AG04449 (cell line): ENCODE measurements around the gene CLDN6.

ENCODE experiments used
- CTCF ChIA-PET: fragments of 350-600 bp; formaldehyde crosslinking; extraction: SDS; loops from one replicate; lab custom pipeline; 2021; ENCODE audit warnings: antibody characterized with exemption; lab: Yijun Ruan, JAX
- POLR2A ChIA-PET: fragments of 400-600, 350-600 bp; formaldehyde crosslinking; extraction: SDS; loops from one replicate; lab custom pipeline; 2020; ENCODE audit warnings: antibody characterized with exemption, inconsistent platforms; lab: Yijun Ruan, JAX
- DNase-seq: peaks from one replicate; pipeline ENCODE4 v3.0.0-alpha.2; 2010; ENCODE audit warnings: low read depth, low spot score
- H3K4me3 ChIP-seq: 2 replicates; pipeline ENCODE4 v1.5.1; 2011; ENCODE audit warnings: low read depth, mild to moderate bottlenecking, control low read depth, low read length
- CTCF ChIP-seq: IDR thresholded peaks from one replicate; pipeline ENCODE4 v1.5.1; 2011; ENCODE audit warnings: mild to moderate bottlenecking, moderate library complexity, low read length, control low read depth, inconsistent platforms; ENCODE audit not compliant: insufficient read depth; ENCODE audit errors: missing control alignments

Gene CLDN6

GRCh38 chr16:2971134-2971984 is 46.6 kb downstream of the CLDN6 start:
- no peak for TF ChIP-seq CTCF
- H3K4me3 ChIP-seq = no peak overlapping the region

GRCh38 chr16:2970563-2970962 is 47.4 kb downstream of the CLDN6 start:
- POLR2A ChIA-PET = no interaction called here
- CTCF ChIA-PET = interaction anchor here (0.9 to 3.2 kb wide), 7 partner anchors 7 to 54 kb away, joined by 3 to 17 read pairs (median 6); no protein-coding TSS in a partner anchor
- TF ChIP-seq CTCF = no peak
- H3K4me3 ChIP-seq = peak overlapping the region; percentile 61
- DNase-seq = no peak

More at GRCh38 chr16:2971134-2971984, 46.6 kb downstream of the CLDN6 start:
- DNase-seq = no peak
- ChIA-PET POLR2A (interaction anchor here (1.7 kb wide), 1 partner anchor 49 kb away, joined by 4 read pairs; the partner anchor contains the start of gene TNFRSF12A), CTCF (interaction anchor here (1.1 to 3.2 kb wide), 3 partner anchors 9 to 12 kb away, joined by 3 to 17 read pairs (median 10); partner anchors contain the start of gene PKMYT1)

GRCh38 chr16:2969545-2970521 is 48.1 kb downstream of the CLDN6 start:
- no peak for DNase-seq
- CTCF ChIA-PET = interaction anchor here (0.9 to 1.9 kb wide), 6 partner anchors 8 to 53 kb away, joined by 3 to 12 read pairs (median 6); no protein-coding TSS in a partner anchor

GRCh38 chr16:2968738-2969544 is 49.0 kb downstream of the CLDN6 start, which contains the start of gene PAQR4:
Gene PAQR4 (plus strand): TSS chr16:2969348. CDS start chr16:2969675, 327 bp downstream.
- CTCF ChIA-PET = interaction anchor here (1.3 to 1.9 kb wide), 4 partner anchors 9 to 14 kb away, joined by 5 to 12 read pairs (median 6); no protein-coding TSS in a partner anchor
- TF ChIP-seq CTCF = no peak

More at GRCh38 chr16:2969545-2970521, 48.1 kb downstream of the CLDN6 start:
- peak overlapping the region; percentile 61 for H3K4me3 ChIP-seq
- TF ChIP-seq CTCF = peak; percentile 68
- POLR2A ChIA-PET = interaction anchor here (0.9 kb wide), 1 partner anchor 51 kb away, joined by 3 read pairs; the partner anchor contains the start of gene TNFRSF12A

GRCh38 chr16:2968368-2968737 is 49.6 kb downstream of the CLDN6 start:
- no peak for TF ChIP-seq CTCF
- DNase-seq = no peak
- ChIA-PET CTCF (interaction anchor here (0.9 kb wide), 2 partner anchors 9 to 14 kb away, joined by 3 read pairs; no protein-coding TSS in a partner anchor), POLR2A (no interaction called here)
- H3K4me3 ChIP-seq = no peak overlapping the region; the same call in none of the 2 replicates

More at GRCh38 chr16:2968738-2969544, 49.0 kb downstream of the CLDN6 start, which contains the start of gene PAQR4:
- POLR2A ChIA-PET = interaction anchor here (0.9 kb wide), 1 partner anchor 52 kb away, joined by 3 read pairs; the partner anchor contains the start of gene TNFRSF12A
- peak within 1 kb of the TSS; percentile 61 for H3K4me3 ChIP-seq
- DNase-seq = no peak
